H1 (cell line): ENCODE results near the gene MAP6D1. TPM values are rescaled to one million over a fixed set of nuclear protein-coding genes. Genes with fewer than 3 reads are reported as not detected.

ENCODE experiments used
- BCL11A ChIP-seq, 2 experiments: IDR thresholded peaks; one replicate each; pipeline ENCODE4 v1.6.1; 2011; ENCODE audit warnings: low read depth in 2 of 2, low read length in 2 of 2, mild to moderate bottlenecking in 2 of 2
- polyA plus RNA-seq, 7 experiments: library from polyadenylated mRNA; depleted of rRNA in 3 of 7; stranded (reverse) in 5 of 7; unstranded in 2 of 7; fragments of >200 nt in 5 of 7; fragments of 200-250 nt in 2 of 7; gene quantifications; 1 replicate in 5 of 7; 2 replicates in 1 of 7; 4 replicates in 1 of 7; pipeline versions ENCODE4 v1.2.1 to v1.2.3, GENCODE V29; 2011 to 2013; ENCODE audit warnings: missing spikeins in 2 of 7, mixed read lengths in 2 of 7
- total RNA-seq: library from RNA; stranded (reverse); fragmentation: NEBNext Ultra II Directional; extraction: Animal tissue kit (Norgen Biotek cat#: 25700); gene quantifications from 2 replicates; pipeline ENCODE4 v1.2.1, GENCODE V29; 2021

Gene MAP6D1
- total and polyA plus RNA-seq, 2 of the 8 experiments (the other 6 are each of a cell fraction or from before 2014, with no cell fraction given), result 4.8 to 5.2 TPM

GRCh38 chr3:183797996-183798395, 27.4 kb downstream of the MAP6D1 start (continued):
- TF ChIP-seq BCL11A (IDR thresholded peaks at IDR 0.05; ENCODE audit: low read depth in 2 of 2, low read length in 2 of 2), result no peak
- TF ChIP-seq, all 59 proteins: peak for 0
